GM12878 (cell line): ENCODE measurements around the gene GORASP1. TPM values are rescaled to one million over a fixed set of nuclear protein-coding genes. Genes with fewer than 3 reads are reported as not detected.

Experiments
- ATAC-seq: fragments of 200-7000 bp; cut with Tn5 transposase; 3 replicates; pipeline ENCODE4 v1.9.1; 2020; ENCODE audit warnings: mild to moderate bottlenecking, moderate library complexity
- BruUV-seq: library from RNA; stranded (reverse); fragments of 400-500 nt; replicated peaks from 2 replicates; lab custom pipeline; 2021; lab: Mats Ljungman, UMichigan
- CTCF ChIA-PET: fragments of 300-600 bp; sonication (Branson Sonifier 250); formaldehyde crosslinking; extraction: SDS; loops from one replicate; lab custom pipeline; 2021; ENCODE audit warnings: inconsistent platforms; lab: Yijun Ruan, JAX
- POLR2A ChIA-PET: fragments of 350-600 bp; formaldehyde crosslinking; extraction: SDS; loops from one replicate; lab custom pipeline; 2021; ENCODE audit warnings: inconsistent platforms; lab: Charles Lee
- RAD21 ChIA-PET: fragments of 300-600 bp; sonication (Branson Sonifier 250); formaldehyde crosslinking; loops from one replicate; lab custom pipeline; 2023; ENCODE audit warnings: antibody characterized with exemption; ENCODE audit not compliant: unreplicated experiment; lab: Charles Lee
- SMC1A ChIA-PET: fragments of 300-600 bp; sonication (Branson Sonifier 250); formaldehyde crosslinking; loops from one replicate; lab custom pipeline; 2023; ENCODE audit not compliant: unreplicated experiment, uncharacterized antibody; lab: Charles Lee
- DNase-seq: peaks from one replicate; pipeline ENCODE4 v3.0.0-alpha.2; 2011; ENCODE audit warnings: low read depth, low spot score
- FAIRE-seq: peaks from 3 replicates; lab custom pipeline; 2011; peaks lifted over from hg19 to GRCh38; lab: Jason Lieb, UNC
- H2AFZ ChIP-seq: 2 replicates; pipeline ENCODE4 v1.6.0; 2011; ENCODE audit warnings: low read depth, low read length, control low read depth; ENCODE audit not compliant: control insufficient read depth
- H3K27ac ChIP-seq: 2 replicates; pipeline ENCODE4 v1.5.1; 2011; ENCODE audit warnings: control low read depth; ENCODE audit not compliant: control insufficient read depth, insufficient read depth
- H3K27me3 ChIP-seq, 2 experiments: replicated peaks in 1 of 2; 2 replicates each; pipeline versions ENCODE4 v1.6.0 to v1.6.1; 2011; ENCODE audit warnings: low read length in 1 of 2; ENCODE audit not compliant: control insufficient read depth in 2 of 2, insufficient read depth in 2 of 2
- H3K36me3 ChIP-seq, 2 experiments: 2 replicates each; pipeline ENCODE4 v1.5.1; 2011; ENCODE audit warnings: low read length in 1 of 2; ENCODE audit not compliant: control insufficient read depth in 2 of 2, insufficient read depth in 2 of 2
- H3K4me1 ChIP-seq: 2 replicates; pipeline ENCODE4 v1.6.1; 2011; ENCODE audit warnings: mild to moderate bottlenecking, low read length, moderate library complexity, mixed read lengths; ENCODE audit not compliant: control insufficient read depth, insufficient read depth
- H3K4me2 ChIP-seq: 2 replicates; pipeline ENCODE4 v1.6.0; 2011; ENCODE audit warnings: control low read depth; ENCODE audit not compliant: control insufficient read depth, insufficient read depth
- H3K4me3 ChIP-seq: fragments of 200-600 bp; sonication (generic); 2 replicates; pipeline ENCODE4 v1.5.1; 2016
- H3K79me2 ChIP-seq: 2 replicates; pipeline ENCODE4 v1.6.0; 2011; ENCODE audit warnings: low read length; ENCODE audit not compliant: control insufficient read depth, insufficient read depth
- H3K9ac ChIP-seq: 2 replicates; pipeline ENCODE4 v1.8.0; 2011; ENCODE audit warnings: low read length, control low read depth, mixed read lengths; ENCODE audit not compliant: control insufficient read depth, insufficient read depth
- H3K9me3 ChIP-seq: replicated peaks from 3 replicates; pipeline ENCODE4 v1.5.1; 2011; ENCODE audit warnings: mild to moderate bottlenecking, low read length; ENCODE audit not compliant: control insufficient read depth, insufficient read depth
- H4K20me1 ChIP-seq: 2 replicates; pipeline ENCODE4 v1.6.0; 2011; ENCODE audit not compliant: control insufficient read depth, insufficient read depth
- ASH2L ChIP-seq: fragments of 300-600, 200-600 bp; sonication (generic); IDR thresholded peaks from 2 replicates; pipeline ENCODE4 v1.6.1; 2017; ENCODE audit warnings: low read depth, mild to moderate bottlenecking, borderline replicate concordance
- JUND ChIP-seq: IDR thresholded peaks from 2 replicates; pipeline ENCODE4 v1.6.1; 2012; ENCODE audit warnings: low read depth, mild to moderate bottlenecking, low read length, improper control_type of control experiment, moderate library complexity
- KAT2A ChIP-seq: conservative IDR thresholded peaks from 2 replicates; pipeline ENCODE4 v1.6.1; 2011; ENCODE audit warnings: low read depth, low read length; ENCODE audit not compliant: control insufficient read depth
- NR2C1 ChIP-seq: fragments of 450-650 bp; IDR thresholded peaks from 2 replicates; pipeline ENCODE4 v1.6.1; 2017; ENCODE audit warnings: antibody characterized with exemption, mild to moderate bottlenecking, moderate library complexity
- POLR2AphosphoS2 ChIP-seq: IDR thresholded peaks from 2 replicates; pipeline ENCODE4 v1.6.1; 2011; ENCODE audit warnings: low read depth, mild to moderate bottlenecking, low read length, improper control_type of control experiment, moderate library complexity
- RCOR1 ChIP-seq: conservative IDR thresholded peaks from 2 replicates; pipeline ENCODE4 v1.6.1; 2012; ENCODE audit warnings: low read depth, low read length, improper control_type of control experiment
- USF2 ChIP-seq: IDR thresholded peaks from 2 replicates; pipeline ENCODE4 v1.6.1; 2011; ENCODE audit warnings: low read depth, low read length, improper control_type of control experiment, borderline replicate concordance
- ZNF622 ChIP-seq: fragments of 450-650 bp; IDR thresholded peaks from 2 replicates; pipeline ENCODE4 v1.6.1; 2017; ENCODE audit warnings: mild to moderate bottlenecking, inconsistent platforms
- ZSCAN29 ChIP-seq: fragments of 450-650 bp; IDR thresholded peaks from 2 replicates; pipeline ENCODE4 v1.6.1; 2017; ENCODE audit warnings: mild to moderate bottlenecking, moderate library complexity
- WGBS: methylation state at CpG from one replicate; pipeline ENCODE4 v1.1.6; 2016; ENCODE audit warnings: low lambda C conversion rate; ENCODE audit not compliant: insufficient replicate concordance, insufficient coverage; ENCODE audit errors: missing lambda C conversion rate; 5-methylcytosine and 5-hydroxymethylcytosine counted together
- in situ Hi-C: fragments of 300-500 bp; cut with MboI; formaldehyde crosslinking; loops from 9 replicates; pipeline ENCODE4 v1.14.3; 2018; ENCODE audit warnings: mixed read lengths
- intact Hi-C: fragments of 100-400 bp; cut with micrococcal nuclease; formaldehyde crosslinking; loops from one replicate; pipeline ENCODE4 v1.14.2; 2022; ENCODE audit not compliant: unreplicated experiment
- polyA plus RNA-seq, 11 experiments: library from polyadenylated mRNA; depleted of rRNA in 4 of 11; unstranded in 6 of 11; stranded (reverse) in 5 of 11; fragments of >200 nt; fragmentation: Nextera tagmentation in 4 of 11; fragmentation: Illumina TruSeq in 1 of 11; extraction: Ambion mirVana in 4 of 11; extraction: Trizol in 1 of 11; gene quantifications; 1 replicate in 1 of 11; 2 replicates in 10 of 11; pipeline versions ENCODE4 v1.2.1 to v1.2.3, GENCODE V29; 2011 to 2016; ENCODE audit warnings: inconsistent platforms in 2 of 11, missing spikeins in 2 of 11, low read depth in 1 of 11
- total RNA-seq, 4 experiments: library from RNA; depleted of rRNA in 3 of 4; stranded (reverse); fragments of >200 nt in 3 of 4; fragmentation: Illumina TruSeq in 1 of 4; extraction: Trizol in 1 of 4; gene quantifications; 2 replicates each; pipeline versions ENCODE4 v1.2.1 to v1.2.3, GENCODE V29; 2013 to 2021
- TF ChIP-seq, protein P1 (sequence below): fragments of 450-650 bp; IDR thresholded peaks from 2 replicates; pipeline ENCODE4 v1.6.1; 2017; ENCODE audit warnings: mild to moderate bottlenecking, moderate library complexity

GORASP1 gene
- total and polyA plus RNA-seq, 10 of the 15 experiments (the other 5 are each of a cell fraction or from before 2014, with no cell fraction given): 3.6 to 32.7 (median 23.2) TPM

- TF ChIP-seq, protein P1, sequence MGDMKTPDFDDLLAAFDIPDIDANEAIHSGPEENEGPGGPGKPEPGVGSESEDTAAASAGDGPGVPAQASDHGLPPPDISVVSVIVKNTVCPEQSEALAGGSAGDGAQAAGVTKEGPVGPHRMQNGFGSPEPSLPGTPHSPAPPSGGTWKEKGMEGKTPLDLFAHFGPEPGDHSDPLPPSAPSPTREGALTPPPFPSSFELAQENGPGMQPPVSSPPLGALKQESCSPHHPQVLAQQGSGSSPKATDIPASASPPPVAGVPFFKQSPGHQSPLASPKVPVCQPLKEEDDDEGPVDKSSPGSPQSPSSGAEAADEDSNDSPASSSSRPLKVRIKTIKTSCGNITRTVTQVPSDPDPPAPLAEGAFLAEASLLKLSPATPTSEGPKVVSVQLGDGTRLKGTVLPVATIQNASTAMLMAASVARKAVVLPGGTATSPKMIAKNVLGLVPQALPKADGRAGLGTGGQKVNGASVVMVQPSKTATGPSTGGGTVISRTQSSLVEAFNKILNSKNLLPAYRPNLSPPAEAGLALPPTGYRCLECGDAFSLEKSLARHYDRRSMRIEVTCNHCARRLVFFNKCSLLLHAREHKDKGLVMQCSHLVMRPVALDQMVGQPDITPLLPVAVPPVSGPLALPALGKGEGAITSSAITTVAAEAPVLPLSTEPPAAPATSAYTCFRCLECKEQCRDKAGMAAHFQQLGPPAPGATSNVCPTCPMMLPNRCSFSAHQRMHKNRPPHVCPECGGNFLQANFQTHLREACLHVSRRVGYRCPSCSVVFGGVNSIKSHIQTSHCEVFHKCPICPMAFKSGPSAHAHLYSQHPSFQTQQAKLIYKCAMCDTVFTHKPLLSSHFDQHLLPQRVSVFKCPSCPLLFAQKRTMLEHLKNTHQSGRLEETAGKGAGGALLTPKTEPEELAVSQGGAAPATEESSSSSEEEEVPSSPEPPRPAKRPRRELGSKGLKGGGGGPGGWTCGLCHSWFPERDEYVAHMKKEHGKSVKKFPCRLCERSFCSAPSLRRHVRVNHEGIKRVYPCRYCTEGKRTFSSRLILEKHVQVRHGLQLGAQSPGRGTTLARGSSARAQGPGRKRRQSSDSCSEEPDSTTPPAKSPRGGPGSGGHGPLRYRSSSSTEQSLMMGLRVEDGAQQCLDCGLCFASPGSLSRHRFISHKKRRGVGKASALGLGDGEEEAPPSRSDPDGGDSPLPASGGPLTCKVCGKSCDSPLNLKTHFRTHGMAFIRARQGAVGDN: no peak
- no peak for TF ChIP-seq ASH2L
- TF ChIP-seq, all 136 proteins: peak for 0
These were observed 25.7 kb upstream of the GORASP1 start (continued) for GRCh38 chr3:39133093-39133490.

DNA sequence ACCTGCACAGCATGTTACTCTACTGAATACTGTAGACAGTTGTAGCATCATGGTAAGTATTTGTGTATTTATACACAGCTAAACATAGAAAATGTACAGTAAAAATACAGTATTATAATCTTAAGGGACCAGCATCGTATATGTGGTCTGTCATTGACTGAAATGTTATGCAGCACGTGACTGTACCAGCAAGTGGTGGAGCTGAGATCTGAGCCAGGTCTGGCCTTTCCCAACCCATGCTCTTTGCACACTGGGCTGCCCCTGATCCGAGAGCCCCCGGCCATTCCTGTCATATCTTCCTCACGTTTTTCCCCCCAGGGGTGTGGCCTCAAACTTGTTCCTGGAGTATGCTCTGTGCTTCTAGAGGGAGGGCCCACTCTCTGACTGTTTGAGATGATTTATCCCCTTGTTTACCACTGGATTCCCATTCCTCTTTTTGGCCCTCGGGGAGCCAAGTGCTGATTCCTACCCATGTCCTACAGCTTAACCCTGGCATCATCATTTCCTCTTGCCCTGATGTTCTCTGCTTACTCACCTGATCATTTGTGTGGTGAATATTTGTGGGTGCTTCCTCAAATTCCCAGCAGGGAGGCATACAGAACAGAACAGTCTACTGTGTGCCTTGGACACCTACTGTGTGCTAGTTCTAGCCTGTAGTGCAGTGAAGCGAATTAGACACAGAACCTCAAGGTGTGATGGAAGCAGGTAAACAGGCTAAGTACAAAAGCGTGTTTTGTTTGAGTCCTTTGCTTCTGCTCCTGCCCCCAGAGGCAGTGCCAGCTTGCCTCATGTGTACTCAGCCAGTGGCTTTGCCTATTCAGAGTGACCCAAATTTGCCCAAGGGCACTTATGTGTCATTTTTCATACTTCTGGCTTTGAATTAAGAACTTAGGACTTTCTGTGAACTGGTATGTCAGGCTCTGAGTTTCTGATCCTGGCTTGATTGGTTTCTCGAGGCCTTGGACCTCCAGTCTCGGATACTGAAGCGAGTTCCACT, 25.0 kb upstream of the GORASP1 start:
- no peak overlapping the region for H2AFZ ChIP-seq
- no peaks in the 10 kb centered on the region for H3K9me3 ChIP-seq
- SMC1A ChIA-PET: interaction anchor here (0.8 kb wide), 1 partner anchor 27 kb away, joined by 3 read pairs; no protein-coding TSS in a partner anchor
- FAIRE-seq (no peak), DNase-seq (no peak), ATAC-seq (no peak)
- in situ Hi-C loops (no loop called here), intact Hi-C loops (no loop called here)
- H3K27me3 ChIP-seq: no peaks in the 10 kb centered on the region
- POLR2A ChIA-PET: no interaction called here
- WGBS: 77% methylated on average over 11 of the region's 11 CpGs
- no peaks in the 10 kb centered on the region for H4K20me1 ChIP-seq
- no peak overlapping the region for H3K4me2 ChIP-seq
- RAD21 ChIA-PET: no interaction called here
- no peaks in the 10 kb centered on the region; a peak in 1 of 4 replicates for H3K36me3 ChIP-seq
- no peak overlapping the region for H3K27ac ChIP-seq
- no peaks in the 10 kb centered on the region for H3K79me2 ChIP-seq
- BruUV-seq: no TSS peak
- TF ChIP-seq NR2C1 (no peak), KAT2A (no peak), JUND (no peak), ZSCAN29 (no peak), ZNF622 (no peak), RCOR1 (no peak), POLR2AphosphoS2 (no peak), USF2 (no peak)
- TF ChIP-seq, all 136 proteins: peak for 0
- Histone ChIP-seq H3K9ac (no peak overlapping the region), H3K4me3 (no peak overlapping the region), H3K4me1 (peaks cover 4% of the 10 kb centered on the region)
- CTCF ChIA-PET: no interaction called here
